Measurements from ENCODE around the gene ROBO4. TPM values are rescaled to one million over a fixed set of nuclear protein-coding genes. Genes with fewer than 3 reads are reported as not detected.

The ROBO4 gene
- total RNA-seq, 4 donors from 2014 or later: 5.6 to 18.1 (median 12.0) TPM

GRCh38 chr11:124891373-124891861, 6.2 kb downstream of the ROBO4 start:
- no peak for TF ChIP-seq POLR2A (IDR thresholded peaks at IDR 0.05)
- TF ChIP-seq CTCF (IDR thresholded peaks at IDR 0.05): no peak
- no peak overlapping the region for H3K4me3 ChIP-seq (ENCODE audit: low read depth, poor library complexity, severe bottlenecking)
- intact Hi-C loops (cut with DNase I; ENCODE audit: low total_unique reads): no loop called here
- WGBS, 2 donors: 44 to 71% methylated on average over 10 to 12 of the region's 12 CpGs
- peak in 1 of 2 donors; percentile 84 for DNase-seq (ENCODE audit: low spot score in 2 of 2)

GRCh38 chr11:124890683-124891372, 6.8 kb downstream of the ROBO4 start:
- no peak for TF ChIP-seq CTCF (IDR thresholded peaks at IDR 0.05)
- no peak for TF ChIP-seq POLR2A (IDR thresholded peaks at IDR 0.05)
- intact Hi-C loops (cut with DNase I; ENCODE audit: low total_unique reads): no loop called here
- H3K4me3 ChIP-seq (ENCODE audit: low read depth, poor library complexity, severe bottlenecking): no peak overlapping the region
- WGBS, 2 donors: 70 to 79% methylated on average over 9 of the region's 9 CpGs
- peak in 1 of 2 donors; percentile 68 for DNase-seq (ENCODE audit: low spot score in 2 of 2)

GRCh38 chr11:124890151-124890550, 7.5 kb downstream of the ROBO4 start:
- no peak for DNase-seq (ENCODE audit: low spot score in 2 of 2)
- TF ChIP-seq POLR2A (IDR thresholded peaks at IDR 0.05) (no peak), CTCF (IDR thresholded peaks at IDR 0.05) (no peak)
- intact Hi-C loops (cut with DNase I; ENCODE audit: low total_unique reads): no loop called here
- H3K4me3 ChIP-seq (ENCODE audit: low read depth, poor library complexity, severe bottlenecking): no peak overlapping the region
- 54 to 61% methylated on average over 2 of the region's 2 CpGs for WGBS, 2 donors

GRCh38 chr11:124889191-124890091, 8.2 kb downstream of the ROBO4 start:
- TF ChIP-seq CTCF (IDR thresholded peaks at IDR 0.05) (no peak), POLR2A (IDR thresholded peaks at IDR 0.05) (no peak)
- 90 to 94% methylated on average over 2 of the region's 2 CpGs for WGBS, 2 donors
- peak in 1 of 2 donors; percentile 57 for DNase-seq (ENCODE audit: low spot score in 2 of 2)
- intact Hi-C loops (cut with DNase I; ENCODE audit: low total_unique reads): no loop called here
- no peak overlapping the region for H3K4me3 ChIP-seq (ENCODE audit: low read depth, poor library complexity, severe bottlenecking)

- H3K4me3 ChIP-seq (ENCODE audit: low read depth, poor library complexity, severe bottlenecking): no peak overlapping the region
- WGBS, 2 donors: 72 to 84% methylated on average over 3 of the region's 3 CpGs
- no peak for DNase-seq (ENCODE audit: low spot score in 2 of 2)
- TF ChIP-seq POLR2A (IDR thresholded peaks at IDR 0.05) (no peak), CTCF (IDR thresholded peaks at IDR 0.05) (no peak)
- intact Hi-C loops (cut with DNase I; ENCODE audit: low total_unique reads): no loop called here
Observed at GRCh38 chr11:124887667-124888013, 10.0 kb downstream of the ROBO4 start.

Data from lower leg skin (tissue), 4 donors.